HAP-1 (cell line): Measurements from ENCODE around the gene IRX4.
A peak's percentile ranks its signal among the peaks of the same experiment; 100 is the strongest.

Experiments used
- DNase-seq, 2 experiments: peaks; one replicate each; pipeline ENCODE4 v3.0.0-alpha.2; 2016 to 2020; ENCODE audit warnings: low spot score in 2 of 2
- H3K27me3 ChIP-seq: fragments of 250-450 bp; sonication (Bioruptor Pico); 2 replicates; pipeline ENCODE4 v1.5.1; 2020; ENCODE audit warnings: low read depth, mild to moderate bottlenecking, moderate library complexity
- H3K36me3 ChIP-seq: fragments of 250-450 bp; sonication (Bioruptor Pico); replicated peaks from 2 replicates; pipeline ENCODE4 v1.5.1; 2020; ENCODE audit warnings: mild to moderate bottlenecking
- H3K4me1 ChIP-seq: fragments of 250-450 bp; sonication (Bioruptor Pico); 2 replicates; pipeline ENCODE4 v1.5.1; 2020; ENCODE audit warnings: mild to moderate bottlenecking
- H3K4me3 ChIP-seq: fragments of 250-450 bp; sonication (Bioruptor Pico); 2 replicates; pipeline ENCODE4 v1.5.1; 2020; ENCODE audit warnings: mild to moderate bottlenecking, moderate library complexity
- H3K9me3 ChIP-seq: fragments of 250-450 bp; sonication (Bioruptor Pico); 2 replicates; pipeline ENCODE4 v1.5.1; 2020; ENCODE audit warnings: mild to moderate bottlenecking, moderate library complexity
- in situ Hi-C: fragments of 300-500 bp; cut with MboI; formaldehyde crosslinking; loops from 3 replicates; pipeline ENCODE4 v1.14.3; 2020; ENCODE audit warnings: low sequenced_read_pairs, inconsistent platforms, mixed read lengths

The IRX4 gene

GRCh38 chr5:1881731-1882336 is 891 bp downstream of the IRX4 start:
- no peak overlapping the region for H3K4me3 ChIP-seq

GRCh38 chr5:1881098-1881572 is 1.6 kb downstream of the IRX4 start:
- H3K4me1 ChIP-seq = no peaks in the 10 kb centered on the region
- no peaks in the 10 kb centered on the region for H3K36me3 ChIP-seq
- H3K4me3 ChIP-seq = no peak overlapping the region
- in situ Hi-C loops = no loop called here
- H3K27me3 ChIP-seq = peaks cover 41% of the 10 kb centered on the region
- no peaks in the 10 kb centered on the region for H3K9me3 ChIP-seq
- no peak for DNase-seq

More at GRCh38 chr5:1881731-1882336, 891 bp downstream of the IRX4 start:
- H3K36me3 ChIP-seq = no peaks in the 10 kb centered on the region
- H3K27me3 ChIP-seq = peaks cover 38% of the 10 kb centered on the region
- in situ Hi-C loops = no loop called here
- no peak for DNase-seq
- no peaks in the 10 kb centered on the region for H3K9me3 ChIP-seq
- no peaks in the 10 kb centered on the region for H3K4me1 ChIP-seq

- in situ Hi-C loops = no loop called here
- no peaks in the 10 kb centered on the region for H3K9me3 ChIP-seq
- no peaks in the 10 kb centered on the region for H3K36me3 ChIP-seq
- H3K27me3 ChIP-seq = peaks cover 42% of the 10 kb centered on the region
- no peak for DNase-seq
- H3K4me3 ChIP-seq = no peak overlapping the region
- no peaks in the 10 kb centered on the region for H3K4me1 ChIP-seq
Measured at GRCh38 chr5:1880377-1881025, 2.2 kb downstream of the IRX4 start.

- in situ Hi-C loops = no loop called here
- Histone ChIP-seq H3K9me3 (no peaks in the 10 kb centered on the region), H3K36me3 (no peaks in the 10 kb centered on the region), H3K27me3 (peaks cover 45% of the 10 kb centered on the region), H3K4me3 (no peak overlapping the region), H3K4me1 (no peaks in the 10 kb centered on the region)
- no peak for DNase-seq
Measured at GRCh38 chr5:1879292-1880263, 3.1 kb downstream of the IRX4 start.

GRCh38 chr5:1878050-1878849 is 4.5 kb downstream of the IRX4 start:
- in situ Hi-C loops = no loop called here
- H3K4me3 ChIP-seq = no peak overlapping the region
- H3K9me3 ChIP-seq = no peaks in the 10 kb centered on the region
- H3K27me3 ChIP-seq = peaks cover 38% of the 10 kb centered on the region
- no peaks in the 10 kb centered on the region for H3K36me3 ChIP-seq
- DNase-seq = no peak
- no peaks in the 10 kb centered on the region for H3K4me1 ChIP-seq

- Histone ChIP-seq H3K4me3 (no peak overlapping the region), H3K9me3 (no peaks in the 10 kb centered on the region), H3K36me3 (no peaks in the 10 kb centered on the region), H3K27me3 (peaks cover 42% of the 10 kb centered on the region), H3K4me1 (no peaks in the 10 kb centered on the region)
- DNase-seq = no peak
- in situ Hi-C loops = no loop called here
Measured at GRCh38 chr5:1877103-1878049, 5.3 kb downstream of the IRX4 start.

- in situ Hi-C loops = no loop called here
- Histone ChIP-seq H3K9me3 (no peaks in the 10 kb centered on the region), H3K4me1 (no peaks in the 10 kb centered on the region), H3K36me3 (no peaks in the 10 kb centered on the region), H3K4me3 (no peak overlapping the region), H3K27me3 (peaks cover 42% of the 10 kb centered on the region)
- DNase-seq = no peak
Measured at GRCh38 chr5:1876660-1877064, 6.1 kb downstream of the IRX4 start.

GRCh38 chr5:1875843-1876659 is 6.7 kb downstream of the IRX4 start:
- no peaks in the 10 kb centered on the region for H3K9me3 ChIP-seq
- peaks cover 42% of the 10 kb centered on the region for H3K27me3 ChIP-seq
- H3K4me3 ChIP-seq = no peak overlapping the region

GRCh38 chr5:1875281-1875842 is 7.4 kb downstream of the IRX4 start:
- peaks cover 42% of the 10 kb centered on the region for H3K27me3 ChIP-seq
- no peak for DNase-seq
- H3K4me3 ChIP-seq = no peak overlapping the region
- H3K9me3 ChIP-seq = no peaks in the 10 kb centered on the region
- in situ Hi-C loops = no loop called here
- H3K4me1 ChIP-seq = no peaks in the 10 kb centered on the region
- H3K36me3 ChIP-seq = no peaks in the 10 kb centered on the region

More at GRCh38 chr5:1875843-1876659, 6.7 kb downstream of the IRX4 start:
- DNase-seq = no peak
- Histone ChIP-seq H3K4me1 (no peaks in the 10 kb centered on the region), H3K36me3 (no peaks in the 10 kb centered on the region)
- in situ Hi-C loops = no loop called here

- H3K27me3 ChIP-seq = peaks cover 42% of the 10 kb centered on the region
- H3K9me3 ChIP-seq = no peaks in the 10 kb centered on the region
- DNase-seq = peak; percentile 41 to 74
- in situ Hi-C loops = no loop called here
- H3K4me1 ChIP-seq = no peaks in the 10 kb centered on the region
- H3K36me3 ChIP-seq = no peaks in the 10 kb centered on the region
- no peak overlapping the region for H3K4me3 ChIP-seq
Measured at GRCh38 chr5:1874771-1875220, 7.9 kb downstream of the IRX4 start.

GRCh38 chr5:1874348-1874747 is 8.4 kb downstream of the IRX4 start:
- Histone ChIP-seq H3K4me3 (no peak overlapping the region), H3K27me3 (peaks cover 42% of the 10 kb centered on the region), H3K9me3 (no peaks in the 10 kb centered on the region), H3K4me1 (no peaks in the 10 kb centered on the region), H3K36me3 (no peaks in the 10 kb centered on the region)
- in situ Hi-C loops = no loop called here
- no peak for DNase-seq
